Vagina (tissue), 2 donors: Measurements from ENCODE around the gene SHMT1.
"Not testable (repeated sequence)": the region's sequence is repeated elsewhere in the genome, so short reads cannot be mapped to it uniquely, and the experiment has no call there.

Experiments
- CTCF ChIP-seq, 3 experiments: fragments of 450-650 bp in 2 of 3; fragments of 200-600 bp in 1 of 3; sonication (generic) in 1 of 3; IDR thresholded peaks; one replicate each; pipeline ENCODE4 v1.5.1; 2017 to 2019; ENCODE audit warnings: antibody characterized with exemption in 3 of 3, mild to moderate bottlenecking in 2 of 3, moderate library complexity in 2 of 3
- POLR2A ChIP-seq, 2 donors: fragments of 450-650 bp; IDR thresholded peaks; one replicate each; pipeline ENCODE4 v1.6.1; 2017; ENCODE audit warnings: antibody characterized with exemption in 2 of 2, mild to moderate bottlenecking in 2 of 2, moderate library complexity in 2 of 2

- not testable (repeated sequence) for TF ChIP-seq POLR2A, CTCF (IDR thresholded peaks at IDR 0.05)
These were observed 65.3 kb downstream of the SHMT1 start for GRCh38 chr17:18298061-18298460.
